ENCODE measurements around the gene EFNA5.

EFNA5 gene

GRCh38 chr5:107696080-107696479 is 25.3 kb upstream of the EFNA5 start:
- Histone ChIP-seq H3K4me1 (ENCODE audit: control insufficient read depth, low read depth, low read length) (no peaks in the 10 kb centered on the region), H3K18ac (ENCODE audit: low read length) (no peak overlapping the region), H3K9ac (ENCODE audit: low read length) (no peak overlapping the region), H2BK5ac (ENCODE audit: low read length) (no peak overlapping the region), H3K27ac (ENCODE audit: low read depth, low read length) (no peak overlapping the region), H3K36me3 (ENCODE audit: control insufficient read depth, insufficient read depth, low read length) (no peaks in the 10 kb centered on the region), H3K23ac (ENCODE audit: low read length) (no peak overlapping the region), H3K4ac (ENCODE audit: low read depth, low read length) (no peak overlapping the region), H4K5ac (ENCODE audit: low read length) (peak overlapping the region; percentile 41), H3K4me3 (ENCODE audit: low read length) (no peak overlapping the region), H4K8ac (ENCODE audit: low read depth, low read length) (no peak overlapping the region), H2BK15ac (replicated peaks; ENCODE audit: low read depth) (no peak overlapping the region), H3K27me3 (ENCODE audit: insufficient read depth, low read length, poor library complexity) (no peaks in the 10 kb centered on the region), H3K4me2 (ENCODE audit: low read length) (no peak overlapping the region), H3K79me1 (ENCODE audit: low read length) (no peaks in the 10 kb centered on the region), H2BK120ac (ENCODE audit: low read depth, low read length) (no peak overlapping the region), H2AK5ac (ENCODE audit: low read length) (no peak overlapping the region), H3K79me2 (ENCODE audit: control insufficient read depth, insufficient read depth, low read length) (no peaks in the 10 kb centered on the region), H3K56ac (ENCODE audit: low read length) (no peak overlapping the region)
- no CpG with 5 or more reads among the region's 4 CpGs for WGBS (ENCODE audit: extremely low coverage, insufficient coverage, low lambda C conversion rate)
- no peak for DNase-seq

GRCh38 chr5:107687937-107688336 is 17.2 kb upstream of the EFNA5 start:
- H4K8ac ChIP-seq (ENCODE audit: low read depth, low read length): no peak overlapping the region
- no peaks in the 10 kb centered on the region for H3K27me3 ChIP-seq (ENCODE audit: insufficient read depth, low read length, poor library complexity)
- no peak overlapping the region for H2AK5ac ChIP-seq (ENCODE audit: low read length)
- H3K27ac ChIP-seq (ENCODE audit: low read depth, low read length): no peak overlapping the region
- no peak overlapping the region for H2BK15ac ChIP-seq (replicated peaks; ENCODE audit: low read depth)
- no peak overlapping the region for H3K23ac ChIP-seq (ENCODE audit: low read length)
- H3K4me3 ChIP-seq (ENCODE audit: low read length): no peak overlapping the region
- no peaks in the 10 kb centered on the region for H3K79me2 ChIP-seq (ENCODE audit: control insufficient read depth, insufficient read depth, low read length)
- H3K79me1 ChIP-seq (ENCODE audit: low read length): no peaks in the 10 kb centered on the region
- DNase-seq: no peak
- H3K4me1 ChIP-seq (ENCODE audit: control insufficient read depth, low read depth, low read length): no peaks in the 10 kb centered on the region
- no peak overlapping the region for H3K56ac ChIP-seq (ENCODE audit: low read length)
- no peak overlapping the region for H3K18ac ChIP-seq (ENCODE audit: low read length)
- H2BK5ac ChIP-seq (ENCODE audit: low read length): no peak overlapping the region
- no peak overlapping the region for H4K5ac ChIP-seq (ENCODE audit: low read length)
- H3K9ac ChIP-seq (ENCODE audit: low read length): no peak overlapping the region
- no CpG with 5 or more reads among the region's 3 CpGs for WGBS (ENCODE audit: extremely low coverage, insufficient coverage, low lambda C conversion rate)
- H3K4ac ChIP-seq (ENCODE audit: low read depth, low read length): no peak overlapping the region
- no peak overlapping the region for H3K4me2 ChIP-seq (ENCODE audit: low read length)
- H3K36me3 ChIP-seq (ENCODE audit: control insufficient read depth, insufficient read depth, low read length): no peaks in the 10 kb centered on the region
- H2BK120ac ChIP-seq (ENCODE audit: low read depth, low read length): no peak overlapping the region

GRCh38 chr5:107687404-107687803 is 16.7 kb upstream of the EFNA5 start:
- no peak overlapping the region for H4K5ac ChIP-seq (ENCODE audit: low read length)
- no peaks in the 10 kb centered on the region for H3K4me1 ChIP-seq (ENCODE audit: control insufficient read depth, low read depth, low read length)
- H3K27me3 ChIP-seq (ENCODE audit: insufficient read depth, low read length, poor library complexity): no peaks in the 10 kb centered on the region
- H2BK5ac ChIP-seq (ENCODE audit: low read length): no peak overlapping the region
- H3K4ac ChIP-seq (ENCODE audit: low read depth, low read length): no peak overlapping the region
- no peak overlapping the region for H2BK120ac ChIP-seq (ENCODE audit: low read depth, low read length)
- no peak overlapping the region for H2AK5ac ChIP-seq (ENCODE audit: low read length)
- H3K27ac ChIP-seq (ENCODE audit: low read depth, low read length): no peak overlapping the region
- no peak overlapping the region for H3K4me3 ChIP-seq (ENCODE audit: low read length)
- no peaks in the 10 kb centered on the region for H3K79me2 ChIP-seq (ENCODE audit: control insufficient read depth, insufficient read depth, low read length)
- H3K9ac ChIP-seq (ENCODE audit: low read length): no peak overlapping the region
- no peaks in the 10 kb centered on the region for H3K79me1 ChIP-seq (ENCODE audit: low read length)
- H3K36me3 ChIP-seq (ENCODE audit: control insufficient read depth, insufficient read depth, low read length): no peaks in the 10 kb centered on the region
- H3K23ac ChIP-seq (ENCODE audit: low read length): no peak overlapping the region
- H4K8ac ChIP-seq (ENCODE audit: low read depth, low read length): no peak overlapping the region
- H3K56ac ChIP-seq (ENCODE audit: low read length): no peak overlapping the region
- H3K18ac ChIP-seq (ENCODE audit: low read length): no peak overlapping the region
- H2BK15ac ChIP-seq (replicated peaks; ENCODE audit: low read depth): no peak overlapping the region
- DNase-seq: no peak
- no peak overlapping the region for H3K4me2 ChIP-seq (ENCODE audit: low read length)
- WGBS (ENCODE audit: extremely low coverage, insufficient coverage, low lambda C conversion rate): no CpG with 5 or more reads among the region's 1 CpG

- Histone ChIP-seq H3K4ac (ENCODE audit: low read depth, low read length) (no peak overlapping the region), H3K27me3 (ENCODE audit: insufficient read depth, low read length, poor library complexity) (no peaks in the 10 kb centered on the region), H3K4me2 (ENCODE audit: low read length) (no peak overlapping the region), H2AK5ac (ENCODE audit: low read length) (no peak overlapping the region), H3K27ac (ENCODE audit: low read depth, low read length) (no peak overlapping the region), H3K23ac (ENCODE audit: low read length) (no peak overlapping the region), H4K8ac (ENCODE audit: low read depth, low read length) (no peak overlapping the region), H3K18ac (ENCODE audit: low read length) (no peak overlapping the region), H3K36me3 (ENCODE audit: control insufficient read depth, insufficient read depth, low read length) (no peaks in the 10 kb centered on the region), H2BK120ac (ENCODE audit: low read depth, low read length) (no peak overlapping the region), H3K79me1 (ENCODE audit: low read length) (no peaks in the 10 kb centered on the region), H2BK15ac (replicated peaks; ENCODE audit: low read depth) (no peak overlapping the region), H3K56ac (ENCODE audit: low read length) (no peak overlapping the region), H3K79me2 (ENCODE audit: control insufficient read depth, insufficient read depth, low read length) (no peaks in the 10 kb centered on the region), H2BK5ac (ENCODE audit: low read length) (no peak overlapping the region), H3K4me1 (ENCODE audit: control insufficient read depth, low read depth, low read length) (no peaks in the 10 kb centered on the region), H3K4me3 (ENCODE audit: low read length) (no peak overlapping the region), H4K5ac (ENCODE audit: low read length) (no peak overlapping the region), H3K9ac (ENCODE audit: low read length) (no peak overlapping the region)
- no peak for DNase-seq
- WGBS (ENCODE audit: extremely low coverage, insufficient coverage, low lambda C conversion rate): no CpG with 5 or more reads among the region's 3 CpGs
Observed at GRCh38 chr5:107682533-107682932, 11.8 kb upstream of the EFNA5 start.

- Histone ChIP-seq H3K36me3 (ENCODE audit: control insufficient read depth, insufficient read depth, low read length) (no peaks in the 10 kb centered on the region), H2BK15ac (replicated peaks; ENCODE audit: low read depth) (no peak overlapping the region)
Observed at GRCh38 chr5:107680799-107681198, 10.1 kb upstream of the EFNA5 start.

GRCh38 chr5:107680099-107680498 is 9.4 kb upstream of the EFNA5 start:
- Histone ChIP-seq H3K79me2 (ENCODE audit: control insufficient read depth, insufficient read depth, low read length) (no peaks in the 10 kb centered on the region), H2BK15ac (replicated peaks; ENCODE audit: low read depth) (no peak overlapping the region), H3K27me3 (ENCODE audit: insufficient read depth, low read length, poor library complexity) (no peaks in the 10 kb centered on the region), H2BK5ac (ENCODE audit: low read length) (no peak overlapping the region), H3K4me1 (ENCODE audit: control insufficient read depth, low read depth, low read length) (no peaks in the 10 kb centered on the region), H3K18ac (ENCODE audit: low read length) (no peak overlapping the region), H3K79me1 (ENCODE audit: low read length) (no peaks in the 10 kb centered on the region), H3K4ac (ENCODE audit: low read depth, low read length) (no peak overlapping the region), H2BK120ac (ENCODE audit: low read depth, low read length) (no peak overlapping the region), H3K9ac (ENCODE audit: low read length) (no peak overlapping the region), H3K23ac (ENCODE audit: low read length) (no peak overlapping the region), H4K5ac (ENCODE audit: low read length) (no peak overlapping the region), H2AK5ac (ENCODE audit: low read length) (no peak overlapping the region), H3K56ac (ENCODE audit: low read length) (no peak overlapping the region), H3K36me3 (ENCODE audit: control insufficient read depth, insufficient read depth, low read length) (no peaks in the 10 kb centered on the region), H3K4me2 (ENCODE audit: low read length) (no peak overlapping the region), H3K27ac (ENCODE audit: low read depth, low read length) (no peak overlapping the region), H4K8ac (ENCODE audit: low read depth, low read length) (no peak overlapping the region), H3K4me3 (ENCODE audit: low read length) (no peak overlapping the region)
- DNase-seq: no peak

More at GRCh38 chr5:107680799-107681198, 10.1 kb upstream of the EFNA5 start:
- Histone ChIP-seq H2AK5ac (ENCODE audit: low read length) (no peak overlapping the region), H3K9ac (ENCODE audit: low read length) (no peak overlapping the region), H3K79me2 (ENCODE audit: control insufficient read depth, insufficient read depth, low read length) (no peaks in the 10 kb centered on the region), H3K23ac (ENCODE audit: low read length) (no peak overlapping the region), H3K27me3 (ENCODE audit: insufficient read depth, low read length, poor library complexity) (no peaks in the 10 kb centered on the region), H3K27ac (ENCODE audit: low read depth, low read length) (no peak overlapping the region), H3K79me1 (ENCODE audit: low read length) (no peaks in the 10 kb centered on the region), H3K4me3 (ENCODE audit: low read length) (no peak overlapping the region), H3K4me2 (ENCODE audit: low read length) (no peak overlapping the region), H4K8ac (ENCODE audit: low read depth, low read length) (no peak overlapping the region), H2BK120ac (ENCODE audit: low read depth, low read length) (no peak overlapping the region), H3K4me1 (ENCODE audit: control insufficient read depth, low read depth, low read length) (no peaks in the 10 kb centered on the region), H4K5ac (ENCODE audit: low read length) (no peak overlapping the region), H3K56ac (ENCODE audit: low read length) (no peak overlapping the region), H3K18ac (ENCODE audit: low read length) (no peak overlapping the region), H2BK5ac (ENCODE audit: low read length) (no peak overlapping the region), H3K4ac (ENCODE audit: low read depth, low read length) (no peak overlapping the region)
- no CpG with 5 or more reads among the region's 4 CpGs for WGBS (ENCODE audit: extremely low coverage, insufficient coverage, low lambda C conversion rate)
- no peak for DNase-seq

All from mesendoderm (in vitro differentiated cells).